ENCODE results near the gene KIAA1328. TPM values are rescaled to one million over a fixed set of nuclear protein-coding genes. Genes with fewer than 3 reads are reported as not detected.

The KIAA1328 gene
- total RNA-seq, 1 donor from 2014 or later, result 9.2 TPM

DNA sequence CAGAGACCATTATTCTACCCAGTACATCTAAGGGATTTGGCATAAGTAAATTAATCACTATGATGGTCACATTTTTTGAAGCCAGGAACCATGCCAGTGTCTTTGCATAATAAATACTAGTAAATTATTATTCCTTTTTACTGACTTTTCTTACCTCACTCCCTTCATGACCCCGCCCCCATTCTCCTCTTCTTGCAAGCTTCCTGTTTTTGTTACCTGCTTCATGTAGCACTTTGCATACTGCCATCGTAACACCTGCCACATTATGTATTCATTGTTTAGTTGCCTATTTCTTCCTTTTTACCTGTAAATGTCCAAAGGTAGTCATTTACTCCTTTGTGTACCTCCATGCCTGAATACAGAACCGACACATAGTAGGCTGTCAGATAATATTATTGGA, 309.5 kb downstream of the KIAA1328 start:
- Mint-ChIP-seq H3K4me3 (ENCODE audit: unreplicated experiment) (no peak overlapping the region), H3K27me3 (ENCODE audit: unreplicated experiment) (peaks cover 2% of the 10 kb centered on the region), H3K9me3 (ENCODE audit: unreplicated experiment) (no peaks in the 10 kb centered on the region), H3K27ac (ENCODE audit: unreplicated experiment) (no peak overlapping the region), H3K4me1 (ENCODE audit: unreplicated experiment) (peaks cover 6% of the 10 kb centered on the region), H3K36me3 (ENCODE audit: low read depth, unreplicated experiment) (no peaks in the 10 kb centered on the region)
- DNase-seq (ENCODE audit: low spot score), result no peak
- TF ChIP-seq, protein P1, sequence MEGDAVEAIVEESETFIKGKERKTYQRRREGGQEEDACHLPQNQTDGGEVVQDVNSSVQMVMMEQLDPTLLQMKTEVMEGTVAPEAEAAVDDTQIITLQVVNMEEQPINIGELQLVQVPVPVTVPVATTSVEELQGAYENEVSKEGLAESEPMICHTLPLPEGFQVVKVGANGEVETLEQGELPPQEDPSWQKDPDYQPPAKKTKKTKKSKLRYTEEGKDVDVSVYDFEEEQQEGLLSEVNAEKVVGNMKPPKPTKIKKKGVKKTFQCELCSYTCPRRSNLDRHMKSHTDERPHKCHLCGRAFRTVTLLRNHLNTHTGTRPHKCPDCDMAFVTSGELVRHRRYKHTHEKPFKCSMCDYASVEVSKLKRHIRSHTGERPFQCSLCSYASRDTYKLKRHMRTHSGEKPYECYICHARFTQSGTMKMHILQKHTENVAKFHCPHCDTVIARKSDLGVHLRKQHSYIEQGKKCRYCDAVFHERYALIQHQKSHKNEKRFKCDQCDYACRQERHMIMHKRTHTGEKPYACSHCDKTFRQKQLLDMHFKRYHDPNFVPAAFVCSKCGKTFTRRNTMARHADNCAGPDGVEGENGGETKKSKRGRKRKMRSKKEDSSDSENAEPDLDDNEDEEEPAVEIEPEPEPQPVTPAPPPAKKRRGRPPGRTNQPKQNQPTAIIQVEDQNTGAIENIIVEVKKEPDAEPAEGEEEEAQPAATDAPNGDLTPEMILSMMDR (IDR thresholded peaks at IDR 0.05; ENCODE audit: unreplicated experiment), result no peak

DNA sequence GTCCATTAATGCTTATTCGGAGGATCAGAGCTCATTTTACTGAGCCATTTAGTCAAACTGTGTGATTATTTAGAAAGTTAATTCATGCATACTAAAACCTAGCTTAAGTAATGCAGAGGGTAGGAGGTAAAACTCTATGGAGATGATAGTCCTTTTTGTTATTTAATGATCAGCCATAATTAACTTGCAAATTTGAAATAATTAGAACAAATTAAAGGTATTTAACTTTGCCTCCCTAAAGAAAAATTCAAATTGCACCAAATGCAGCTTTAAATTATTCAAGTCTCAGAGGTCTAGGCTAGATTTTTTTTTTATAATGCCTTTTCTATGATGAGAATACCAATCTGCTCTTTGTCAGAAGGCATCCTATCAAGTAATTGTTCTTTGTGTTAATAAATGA, 310.9 kb downstream of the KIAA1328 start:
- no peak overlapping the region for H3K4me3 Mint-ChIP-seq (ENCODE audit: unreplicated experiment)
- no peak overlapping the region for H3K27ac Mint-ChIP-seq (ENCODE audit: unreplicated experiment)
- peaks cover 6% of the 10 kb centered on the region for H3K4me1 Mint-ChIP-seq (ENCODE audit: unreplicated experiment)
- no peaks in the 10 kb centered on the region for H3K27me3 Mint-ChIP-seq (ENCODE audit: unreplicated experiment)
- H3K36me3 Mint-ChIP-seq (ENCODE audit: low read depth, unreplicated experiment), result no peaks in the 10 kb centered on the region
- H3K9me3 Mint-ChIP-seq (ENCODE audit: unreplicated experiment), result no peaks in the 10 kb centered on the region
- TF ChIP-seq, protein P1 (IDR thresholded peaks at IDR 0.05; ENCODE audit: unreplicated experiment), result no peak
- no peak for DNase-seq (ENCODE audit: low spot score)

DNA sequence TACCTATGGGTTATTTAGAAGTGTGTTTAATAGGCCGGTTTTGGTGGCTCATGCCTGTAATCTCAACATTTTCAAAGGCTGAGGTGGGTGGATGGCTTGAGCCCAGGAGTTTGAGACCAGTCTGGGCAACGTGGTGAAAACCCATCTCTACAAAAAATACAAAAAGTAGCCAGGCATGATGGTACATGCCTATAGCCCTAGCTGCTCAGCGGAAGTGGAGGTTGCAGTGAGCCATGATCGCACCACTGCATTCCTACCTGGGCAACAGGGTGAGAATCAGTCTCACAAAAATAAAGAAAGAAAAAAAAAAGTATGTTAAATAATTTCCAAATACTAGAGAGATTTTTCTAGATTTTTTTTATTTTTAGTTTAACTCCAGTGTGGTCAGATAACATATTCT, 316.0 kb downstream of the KIAA1328 start:
- Mint-ChIP-seq H3K4me3 (ENCODE audit: unreplicated experiment) (no peak overlapping the region), H3K4me1 (ENCODE audit: unreplicated experiment) (no peaks in the 10 kb centered on the region), H3K36me3 (ENCODE audit: low read depth, unreplicated experiment) (no peaks in the 10 kb centered on the region), H3K27ac (ENCODE audit: unreplicated experiment) (no peak overlapping the region), H3K9me3 (ENCODE audit: unreplicated experiment) (no peaks in the 10 kb centered on the region), H3K27me3 (ENCODE audit: unreplicated experiment) (no peaks in the 10 kb centered on the region)
- no peak for DNase-seq (ENCODE audit: low spot score)
- TF ChIP-seq, protein P1 (IDR thresholded peaks at IDR 0.05; ENCODE audit: unreplicated experiment), result no peak

DNA sequence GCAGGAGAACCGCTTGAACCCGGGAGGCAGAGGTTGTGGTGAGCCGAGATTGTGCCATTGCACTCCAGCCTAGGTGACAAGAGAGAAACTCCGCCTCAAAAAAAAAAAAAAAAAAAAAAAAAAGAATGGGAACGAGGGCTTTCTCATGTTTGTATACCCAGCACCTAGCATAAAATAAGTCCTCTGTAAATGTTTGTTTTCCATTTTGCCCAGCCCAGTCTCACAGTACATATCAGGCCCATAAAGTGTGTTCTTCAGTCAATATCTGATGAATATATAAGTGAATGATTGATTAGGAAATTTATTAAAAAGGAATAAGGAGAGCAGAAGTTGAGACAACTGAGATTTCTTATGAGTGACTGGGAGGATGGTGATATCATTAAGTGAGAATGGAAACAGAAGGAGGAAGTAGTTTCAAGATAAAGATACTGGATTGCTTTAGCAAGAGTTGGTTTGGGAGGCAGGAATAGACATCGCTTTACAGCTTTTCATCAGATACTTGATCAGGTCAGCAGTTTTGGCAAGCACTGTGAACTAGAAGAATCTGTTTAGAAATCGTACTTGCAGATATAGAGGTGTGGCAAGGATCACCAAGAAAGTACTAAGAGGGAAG, 327.5 kb downstream of the KIAA1328 start:
- TF ChIP-seq, protein P1 (IDR thresholded peaks at IDR 0.05; ENCODE audit: unreplicated experiment), result no peak
- Mint-ChIP-seq H3K4me3 (ENCODE audit: unreplicated experiment) (no peak overlapping the region), H3K9me3 (ENCODE audit: unreplicated experiment) (no peaks in the 10 kb centered on the region), H3K27ac (ENCODE audit: unreplicated experiment) (no peak overlapping the region), H3K36me3 (ENCODE audit: low read depth, unreplicated experiment) (no peaks in the 10 kb centered on the region), H3K4me1 (ENCODE audit: unreplicated experiment) (no peaks in the 10 kb centered on the region), H3K27me3 (ENCODE audit: unreplicated experiment) (no peaks in the 10 kb centered on the region)
- no peak for DNase-seq (ENCODE audit: low spot score)

DNA sequence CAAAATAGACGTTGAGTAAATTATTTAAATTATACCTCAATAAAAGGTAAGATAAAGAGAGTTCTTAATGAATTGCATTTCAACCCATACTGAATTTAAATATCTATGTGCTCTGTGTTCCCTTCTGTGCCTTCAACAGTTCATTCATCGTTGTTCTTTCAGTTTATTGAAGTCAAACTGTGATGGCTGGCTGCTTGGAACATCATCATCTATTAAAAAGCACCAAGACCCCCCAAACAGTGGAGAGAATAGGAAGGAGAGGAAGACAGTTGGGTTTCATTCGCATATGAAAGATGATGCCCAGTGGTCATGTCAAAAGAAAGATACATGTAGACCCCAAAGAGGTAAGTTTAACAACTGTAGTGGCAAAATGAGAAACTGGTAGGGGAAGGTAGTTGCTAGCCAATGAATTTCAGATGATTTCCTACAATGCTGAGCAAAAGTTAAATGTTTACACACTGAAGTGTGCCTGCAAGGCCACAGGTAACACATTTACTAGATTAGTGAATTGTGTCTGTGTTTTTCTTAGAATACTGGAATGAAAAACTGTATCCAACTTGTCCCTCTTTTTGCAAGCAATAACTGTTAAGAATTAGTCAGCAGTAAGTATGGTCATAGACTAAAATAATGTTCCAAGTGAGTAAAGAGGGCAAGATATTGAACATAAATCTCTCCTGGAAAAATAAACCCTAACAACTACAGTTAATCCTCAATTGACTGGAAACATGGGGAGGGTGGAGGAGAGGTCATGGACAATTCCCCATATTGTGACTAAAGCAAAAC, 331.3 kb downstream of the KIAA1328 start:
- H3K36me3 Mint-ChIP-seq (ENCODE audit: low read depth, unreplicated experiment), result no peaks in the 10 kb centered on the region
- TF ChIP-seq, protein P1 (IDR thresholded peaks at IDR 0.05; ENCODE audit: unreplicated experiment), result no peak
- no peak overlapping the region for H3K4me3 Mint-ChIP-seq (ENCODE audit: unreplicated experiment)
- no peak for DNase-seq (ENCODE audit: low spot score)
- no peaks in the 10 kb centered on the region for H3K9me3 Mint-ChIP-seq (ENCODE audit: unreplicated experiment)
- no peak overlapping the region for H3K27ac Mint-ChIP-seq (ENCODE audit: unreplicated experiment)
- no peaks in the 10 kb centered on the region for H3K4me1 Mint-ChIP-seq (ENCODE audit: unreplicated experiment)
- no peaks in the 10 kb centered on the region for H3K27me3 Mint-ChIP-seq (ENCODE audit: unreplicated experiment)

Measured in endothelial cell (in vitro differentiated cells).